GM18502 (cell line): ENCODE measurements around the gene ASPHD2.
A peak's percentile ranks its signal among the peaks of the same experiment; 100 is the strongest.

ENCODE experiments used
- ATAC-seq: cut with Tn5 transposase; IDR thresholded peaks from one replicate; pipeline ENCODE4 v1.9.1; 2021; ENCODE audit warnings: mild to moderate bottlenecking; ENCODE audit not compliant: unreplicated experiment, poor library complexity

ASPHD2 gene

DNA sequence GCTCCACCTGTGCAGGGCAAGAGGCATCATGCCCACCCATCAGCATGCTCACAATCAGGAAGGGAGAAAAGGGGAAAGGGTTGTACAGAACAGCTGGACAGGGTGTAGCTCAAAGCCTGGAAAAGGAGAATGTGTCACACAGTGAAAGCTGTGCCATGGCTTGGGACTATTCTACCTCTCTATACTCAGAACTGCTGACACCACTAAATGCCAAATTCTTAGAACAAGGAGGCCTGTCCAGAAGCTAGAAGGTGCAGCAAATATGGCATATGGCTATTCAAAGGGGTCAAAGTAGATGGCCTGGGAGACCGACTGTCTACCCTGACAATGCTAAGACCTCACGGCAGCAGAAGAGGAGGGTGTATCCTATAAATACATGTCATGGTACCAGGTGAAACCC is 41.7 kb downstream of the ASPHD2 start:
- no peak for ATAC-seq

DNA sequence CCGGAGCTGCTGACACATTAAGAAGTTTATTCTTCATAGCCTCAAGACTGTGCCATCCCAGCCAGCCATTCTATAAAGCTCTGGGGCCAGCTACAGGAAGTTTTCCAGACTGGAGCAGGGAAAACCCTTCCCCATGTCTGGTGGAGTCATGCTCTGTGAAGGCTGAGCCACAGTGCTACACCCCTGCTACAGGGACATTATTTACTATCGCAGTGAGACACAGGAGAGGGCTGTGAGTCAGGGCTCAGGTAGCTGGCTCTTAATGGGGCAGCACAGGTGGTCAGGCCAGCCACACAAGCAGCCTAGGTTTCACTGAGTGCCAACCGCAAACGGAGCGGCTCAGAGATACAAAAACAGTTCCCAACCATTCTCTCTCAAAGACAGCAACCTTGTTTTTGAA is 42.5 kb downstream of the ASPHD2 start:
- ATAC-seq = no peak

DNA sequence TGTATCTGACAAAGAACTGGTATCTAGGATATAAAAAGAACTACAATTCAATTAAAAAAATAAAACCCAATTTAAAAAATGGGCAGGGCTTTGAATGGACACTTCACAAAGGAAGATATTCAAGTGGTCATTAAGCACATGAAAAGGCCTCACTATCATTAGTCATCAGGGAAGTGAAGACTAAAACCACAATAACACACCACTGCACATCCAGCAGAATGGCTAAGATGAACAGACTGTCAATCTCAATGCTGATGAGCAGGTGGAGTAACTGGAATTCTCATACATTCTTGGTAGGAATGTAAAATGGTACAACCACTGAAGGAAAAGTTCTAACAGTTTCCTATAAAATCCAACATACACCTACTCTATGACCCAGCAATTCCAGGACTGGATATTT is 45.6 kb downstream of the ASPHD2 start:
- no peak for ATAC-seq

DNA sequence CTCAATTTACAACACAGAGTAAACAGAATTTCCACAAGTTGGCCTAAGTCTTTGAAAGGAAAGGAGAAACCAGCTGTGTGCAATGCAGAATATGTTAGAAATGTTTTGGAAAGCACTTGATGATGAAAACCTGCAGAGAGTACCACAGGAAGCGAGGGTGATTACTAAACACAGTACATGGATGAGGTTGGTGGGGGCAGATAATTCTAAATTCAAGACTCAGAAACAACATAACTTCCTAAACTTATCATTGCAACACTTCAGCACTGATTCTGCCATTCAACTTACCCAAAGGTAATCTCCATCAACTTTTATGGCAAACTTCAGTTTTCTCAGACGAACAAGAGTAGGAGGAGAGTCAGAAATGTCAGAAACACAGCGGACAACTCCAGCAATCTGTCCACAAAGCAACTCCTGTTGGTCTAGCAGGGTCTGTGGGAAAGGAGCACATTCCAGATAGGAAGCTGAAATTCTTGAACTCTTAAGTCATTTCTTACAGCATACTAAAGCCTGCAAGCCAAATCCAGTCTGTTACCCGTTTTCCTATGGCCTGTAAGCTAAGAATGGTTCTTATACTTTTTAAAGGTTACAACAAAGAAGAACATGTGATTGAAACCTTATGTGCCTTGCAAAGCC is 47.8 kb downstream of the ASPHD2 start:
- no peak for ATAC-seq

DNA sequence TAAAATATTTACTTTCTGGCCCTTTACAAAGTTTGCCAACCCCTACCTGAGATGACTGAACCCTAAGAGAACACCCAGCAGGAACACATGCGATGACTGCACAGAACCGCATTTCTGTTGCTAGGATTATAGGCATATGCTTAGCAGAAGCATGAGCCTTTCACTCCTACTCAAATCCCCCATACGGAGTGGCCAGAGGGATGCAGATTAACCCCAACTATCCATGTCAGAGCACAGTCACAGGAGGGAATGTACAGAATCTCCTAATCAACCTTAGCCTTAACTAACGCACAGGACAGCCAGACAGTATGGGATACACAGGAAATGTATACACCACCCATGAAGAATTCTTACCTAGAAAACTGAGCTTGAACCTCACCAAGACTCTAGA is 48.3 kb downstream of the ASPHD2 start:
- no peak for ATAC-seq

DNA sequence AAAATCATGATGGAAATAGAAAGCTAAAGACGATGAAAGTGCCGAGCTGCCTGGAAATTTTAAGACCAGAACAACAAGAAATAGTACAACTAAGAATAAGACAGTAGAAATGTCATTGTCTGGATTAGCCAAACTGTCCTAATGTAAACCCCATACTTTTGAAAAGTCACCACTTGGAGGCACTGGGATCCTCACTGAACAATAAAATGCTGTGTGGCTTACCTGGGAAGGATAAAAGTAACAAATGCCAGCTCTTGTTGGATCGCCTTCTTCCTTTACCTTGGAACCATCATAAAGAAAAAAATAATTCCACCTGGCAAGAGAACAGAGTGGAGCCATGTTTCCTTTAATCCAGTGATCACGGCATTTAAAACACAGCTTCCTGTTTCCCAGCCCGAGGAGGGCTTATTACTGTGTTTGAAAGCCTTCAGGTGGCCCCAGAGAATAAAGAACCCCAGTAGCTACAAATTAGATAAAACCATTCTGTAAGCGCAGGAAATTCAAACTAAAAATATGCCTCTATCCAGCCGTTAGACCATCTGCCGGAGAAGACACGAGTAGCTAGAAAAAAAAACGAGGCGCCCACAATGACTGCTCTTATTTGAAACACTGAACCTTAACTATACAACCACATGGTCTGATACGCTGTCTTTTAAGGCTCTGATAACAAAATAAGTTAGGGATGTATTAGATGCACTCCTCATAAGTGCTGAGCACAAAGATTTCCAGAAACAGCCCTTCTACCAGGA is 50.2 kb downstream of the ASPHD2 start:
- ATAC-seq = no peak

DNA sequence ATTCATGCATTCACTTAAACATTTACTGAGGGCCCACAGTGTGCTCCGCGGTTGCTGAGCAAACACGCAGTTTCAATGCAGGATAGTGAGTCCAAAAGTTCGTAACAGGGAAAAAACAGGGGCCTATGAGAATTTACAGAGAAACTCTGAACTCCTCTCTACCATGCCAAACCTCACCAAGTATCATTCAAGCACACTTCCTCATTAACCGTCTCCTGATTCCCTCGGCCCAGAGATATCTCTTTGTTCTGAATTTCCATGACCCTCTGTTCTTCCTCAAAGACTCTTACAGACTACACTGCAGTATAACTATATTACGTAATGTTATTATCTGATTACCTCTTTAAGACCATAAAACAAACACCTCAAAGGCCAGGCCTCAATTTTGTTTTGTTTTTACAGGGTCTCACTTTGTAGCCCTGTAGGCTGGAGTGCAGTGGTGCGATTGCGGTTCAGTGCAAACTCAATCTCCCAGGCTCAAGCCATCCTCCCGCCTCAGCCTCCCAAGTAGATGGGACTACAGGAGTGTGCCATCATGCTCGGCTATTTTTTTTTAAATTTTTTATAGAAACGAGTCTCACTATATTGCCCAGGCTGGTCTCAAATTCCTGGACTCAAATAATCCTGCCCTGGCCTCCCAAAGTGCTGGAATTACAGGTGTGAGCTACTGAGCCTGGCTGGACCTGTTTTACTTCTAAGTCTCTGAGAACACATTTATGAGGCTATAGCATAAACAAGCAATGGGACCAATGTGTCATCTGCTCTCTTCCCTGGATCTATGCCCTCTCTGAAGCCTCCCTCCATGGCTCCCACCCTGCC is 50.9 kb downstream of the ASPHD2 start:
- no peak for ATAC-seq

DNA sequence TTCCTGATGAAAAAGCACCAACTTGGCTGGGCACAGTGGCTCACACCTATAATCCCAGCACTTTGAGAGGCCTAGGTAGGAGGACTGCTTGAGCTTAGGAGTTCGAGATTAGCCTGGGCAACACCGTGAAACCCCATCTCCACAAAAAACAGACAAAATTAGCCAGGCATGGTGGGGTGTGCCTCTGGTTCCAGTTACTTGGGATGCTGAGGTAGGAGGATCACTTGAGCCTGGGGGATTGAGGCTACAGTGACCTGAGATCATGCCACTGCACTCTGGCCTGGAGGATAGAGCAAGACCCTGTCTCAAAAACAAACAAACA is 51.5 kb downstream of the ASPHD2 start:
- no peak for ATAC-seq

DNA sequence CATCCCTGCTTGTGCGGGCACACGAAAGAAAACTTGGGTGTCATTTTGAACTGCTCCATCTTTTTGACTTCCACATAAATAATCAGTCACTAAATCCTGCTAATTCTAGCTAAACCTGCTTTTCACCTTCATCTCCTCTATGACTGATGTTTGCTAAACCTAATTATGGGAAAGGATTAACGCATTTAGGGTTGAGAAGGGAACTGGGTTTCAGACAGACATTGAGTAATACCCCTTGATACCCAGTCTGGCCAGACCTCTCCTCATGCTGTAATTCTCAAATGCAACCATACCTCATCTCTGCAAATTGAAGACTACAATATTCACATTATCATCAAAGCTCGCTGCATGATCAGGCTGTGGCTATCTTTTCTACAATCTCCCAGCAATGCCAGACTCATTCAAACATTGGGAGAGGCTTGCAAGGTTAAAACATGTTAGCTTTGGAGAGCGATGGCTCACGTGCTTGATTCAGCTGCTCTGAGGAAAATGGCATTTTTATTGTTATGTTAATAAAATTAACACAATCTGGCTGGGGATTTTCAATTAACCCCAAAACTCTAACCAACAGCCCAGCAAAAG is 52.1 kb downstream of the ASPHD2 start:
- no peak for ATAC-seq

DNA sequence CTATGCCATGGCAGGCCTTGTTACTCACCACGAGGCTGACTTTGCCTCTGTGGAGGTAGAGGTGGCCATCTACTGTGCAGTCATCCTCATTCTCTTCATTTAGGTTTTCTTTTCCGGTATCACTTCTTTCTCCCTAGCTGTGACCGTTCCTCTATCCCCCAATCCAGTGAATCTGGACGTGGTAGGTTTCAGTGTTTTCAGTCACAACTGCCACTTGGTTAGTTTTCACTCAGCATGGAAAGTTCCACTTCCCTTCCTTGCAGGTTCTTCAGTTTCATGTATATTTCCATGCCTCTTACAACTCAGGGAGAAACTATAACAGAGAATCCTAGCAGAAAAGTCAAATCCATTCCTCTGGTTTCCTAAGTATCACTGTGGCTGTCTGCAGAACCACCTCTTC is 52.6 kb downstream of the ASPHD2 start:
- no peak for ATAC-seq

DNA sequence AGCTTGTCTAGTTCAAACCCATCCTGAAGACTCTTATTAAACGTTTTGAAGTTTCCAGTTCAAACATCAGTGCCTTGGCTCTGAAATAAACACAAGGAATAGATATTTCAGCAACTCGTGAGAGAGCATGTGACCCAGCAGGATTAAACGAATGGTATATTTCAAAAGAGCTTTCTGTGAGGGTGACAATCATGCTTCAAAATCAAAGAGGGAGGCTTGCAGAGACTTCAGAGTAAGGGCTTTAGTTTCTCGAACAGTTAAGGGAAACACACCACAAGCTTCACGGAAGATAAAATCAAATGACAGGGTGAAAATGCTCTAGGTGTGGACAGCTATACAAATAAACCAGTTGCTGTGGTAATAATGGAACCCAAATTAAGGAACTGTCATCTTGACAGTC is 53.1 kb downstream of the ASPHD2 start:
- ATAC-seq = no peak

DNA sequence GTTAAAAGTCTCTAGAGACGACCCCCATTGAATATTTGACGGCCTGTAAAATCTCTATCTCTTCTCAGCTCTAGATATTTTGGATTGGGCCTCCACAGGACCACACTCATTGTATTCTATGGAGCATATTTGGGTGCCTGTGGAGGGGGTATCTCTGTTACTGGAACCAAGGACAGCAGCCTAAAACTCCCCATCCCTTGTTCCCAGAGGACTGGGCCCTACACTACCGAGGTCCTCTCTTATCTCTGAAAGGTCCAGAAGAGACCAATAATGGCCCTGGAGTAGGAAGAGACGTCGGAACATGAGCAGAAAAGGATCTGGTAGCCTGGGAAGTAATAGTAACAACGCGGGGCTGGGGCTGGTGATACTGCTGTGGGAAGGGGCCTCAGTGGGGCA is 54.0 kb downstream of the ASPHD2 start:
- ATAC-seq = no peak

DNA sequence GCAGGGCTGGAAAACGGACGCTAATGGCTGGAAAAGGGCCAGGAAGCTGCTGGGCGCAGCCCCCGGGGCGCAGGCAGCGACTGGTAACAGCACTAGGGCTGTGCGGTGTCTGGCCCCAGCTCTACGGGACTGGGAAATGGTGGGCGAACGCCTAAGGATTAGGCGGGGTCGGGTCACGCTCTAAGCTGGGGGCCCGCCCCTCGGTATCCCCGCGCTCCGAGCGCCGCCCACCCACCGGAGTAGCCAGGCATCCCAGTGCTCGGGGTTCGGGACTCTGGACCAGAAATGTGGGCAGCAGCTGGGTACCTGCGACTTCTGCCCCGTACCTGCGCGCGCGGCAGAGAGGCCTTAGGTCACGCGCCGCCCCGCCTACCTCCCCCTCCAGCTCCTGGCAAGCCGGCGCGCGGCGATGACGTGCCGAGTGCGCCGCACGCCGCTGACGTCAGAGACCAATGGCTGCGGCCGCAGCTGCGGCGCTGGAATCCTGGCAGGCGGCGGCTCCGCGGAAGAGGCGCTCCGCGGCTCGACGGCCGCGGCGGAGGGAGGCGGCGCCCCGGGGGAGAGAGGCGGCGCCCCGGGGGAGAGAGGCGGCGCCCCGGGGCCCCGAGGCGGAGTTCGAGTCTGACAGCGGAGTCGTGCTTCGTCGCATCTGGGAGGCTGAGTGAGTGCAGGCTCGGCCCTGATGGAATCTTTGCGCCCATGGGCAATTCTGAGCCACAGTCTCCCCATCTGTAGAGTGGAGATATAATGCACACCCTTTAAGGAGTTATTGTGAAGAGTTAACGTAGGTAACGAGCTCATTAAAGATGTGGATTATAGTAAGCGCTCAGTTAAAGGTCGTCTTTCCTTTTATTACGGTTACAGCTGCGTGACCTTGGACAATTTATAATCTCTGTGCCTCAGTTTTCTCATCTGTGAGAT is 54.6 kb downstream of the ASPHD2 start, which contains the start of the genes HPS4 and SRRD:
Gene HPS4 (minus strand): TSS at position 345 of the 921 bp plus-strand sequence. CDS start 2,021 bp downstream, outside the sequence.
Gene SRRD (plus strand): TSS at position 439 of the 921 bp plus-strand sequence. CDS start 14 bp downstream, at position 453.
- peak; percentile 65 for ATAC-seq

DNA sequence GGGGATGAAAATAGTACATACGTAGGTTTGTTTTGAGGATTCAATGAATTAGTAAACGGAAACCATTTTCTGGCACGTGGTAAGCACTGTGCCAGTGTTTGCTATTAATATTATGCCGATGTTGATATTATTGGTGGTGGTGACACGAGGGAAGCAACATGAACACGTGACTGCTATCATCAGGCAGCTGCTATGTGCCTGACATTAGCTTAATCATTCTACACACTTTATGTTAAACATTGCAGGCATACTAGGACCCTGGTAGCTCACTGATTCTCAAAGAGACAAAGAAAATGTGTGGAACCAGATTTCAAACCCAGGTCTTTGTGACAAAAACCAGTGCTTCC is 55.3 kb downstream of the ASPHD2 start:
- no peak for ATAC-seq

DNA sequence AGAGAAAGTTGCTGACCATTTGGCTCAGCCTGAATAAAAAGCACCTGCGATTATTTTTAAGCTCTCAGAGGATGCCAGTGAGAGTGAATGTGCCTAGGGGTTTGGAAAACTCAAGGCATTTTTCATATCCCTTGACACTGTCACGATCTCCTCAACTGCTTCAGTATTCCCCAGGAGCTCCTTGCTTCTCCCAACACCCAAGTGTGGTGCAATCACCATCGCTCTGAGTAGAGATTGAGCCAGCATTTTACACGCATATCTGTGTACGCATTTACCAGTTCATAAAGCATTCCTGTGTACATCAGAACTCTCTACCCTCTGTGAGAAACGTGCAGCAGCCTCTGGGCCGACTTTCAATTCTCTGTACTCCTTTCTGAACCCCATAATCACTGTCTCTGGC is 56.0 kb downstream of the ASPHD2 start:
- ATAC-seq = no peak

DNA sequence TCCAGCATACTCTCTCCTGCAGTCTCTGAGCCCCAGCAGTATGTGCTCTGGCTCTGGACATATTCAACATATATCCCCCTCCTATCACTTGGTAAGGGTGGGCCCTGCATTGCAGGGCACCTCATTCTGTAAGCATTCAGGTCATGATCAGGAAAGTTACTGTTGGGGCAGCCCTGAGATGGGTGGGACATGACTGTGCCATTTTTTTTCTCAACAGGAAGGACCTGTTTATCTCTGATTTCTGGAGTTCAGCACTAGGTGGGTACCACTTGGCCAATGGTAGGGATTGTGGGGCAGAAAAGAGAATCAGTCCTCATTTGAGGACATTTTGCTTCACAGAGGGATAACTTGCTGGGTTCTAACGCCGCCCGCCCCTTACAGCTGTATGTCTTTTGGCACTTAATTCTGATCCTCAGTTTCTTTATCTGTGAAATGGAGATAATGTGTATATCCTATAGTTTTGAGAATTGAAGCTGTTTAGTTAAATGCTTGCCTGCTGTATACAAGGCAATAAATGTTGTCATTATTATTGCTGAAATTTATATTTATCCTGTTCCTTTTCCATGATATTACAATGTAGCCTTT is 56.8 kb downstream of the ASPHD2 start:
- no peak for ATAC-seq

DNA sequence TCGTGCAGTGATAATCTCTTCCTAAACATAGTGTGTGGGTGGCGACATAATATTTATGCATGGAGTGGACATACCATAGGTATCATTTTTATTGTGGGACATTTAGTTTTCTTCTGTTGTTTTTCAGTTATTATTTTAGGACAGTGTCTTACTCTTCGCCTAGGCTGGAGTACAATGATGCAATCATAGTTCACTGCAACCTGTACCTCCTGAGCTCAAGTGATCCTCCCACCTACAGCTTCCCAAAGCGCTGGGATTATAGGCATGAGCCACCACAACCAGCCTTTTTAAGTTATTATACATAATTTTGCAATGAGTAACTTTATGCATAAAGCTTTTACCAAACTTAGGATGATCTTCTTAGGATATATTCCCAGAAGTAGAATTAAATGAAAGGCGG is 57.3 kb downstream of the ASPHD2 start:
- ATAC-seq = no peak

DNA sequence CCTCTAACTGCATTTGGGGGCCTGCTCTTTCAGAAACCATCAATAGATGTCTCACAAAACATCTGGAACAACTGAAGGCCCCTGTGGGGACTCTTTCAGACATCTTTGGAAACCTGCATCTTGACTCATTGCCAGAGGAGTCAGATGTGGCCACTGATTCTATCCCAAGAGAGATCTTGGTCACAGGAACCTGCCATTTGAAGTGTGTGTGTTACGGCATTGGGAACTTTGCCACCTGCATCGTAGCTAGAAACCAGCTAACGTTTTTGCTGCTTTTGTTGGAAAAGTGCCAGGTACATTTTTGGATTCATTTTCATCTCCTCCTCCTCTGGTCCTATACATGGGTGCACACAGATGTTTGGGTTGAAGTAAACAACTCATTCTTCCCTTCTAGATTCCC is 58.9 kb downstream of the ASPHD2 start:
- ATAC-seq = no peak

DNA sequence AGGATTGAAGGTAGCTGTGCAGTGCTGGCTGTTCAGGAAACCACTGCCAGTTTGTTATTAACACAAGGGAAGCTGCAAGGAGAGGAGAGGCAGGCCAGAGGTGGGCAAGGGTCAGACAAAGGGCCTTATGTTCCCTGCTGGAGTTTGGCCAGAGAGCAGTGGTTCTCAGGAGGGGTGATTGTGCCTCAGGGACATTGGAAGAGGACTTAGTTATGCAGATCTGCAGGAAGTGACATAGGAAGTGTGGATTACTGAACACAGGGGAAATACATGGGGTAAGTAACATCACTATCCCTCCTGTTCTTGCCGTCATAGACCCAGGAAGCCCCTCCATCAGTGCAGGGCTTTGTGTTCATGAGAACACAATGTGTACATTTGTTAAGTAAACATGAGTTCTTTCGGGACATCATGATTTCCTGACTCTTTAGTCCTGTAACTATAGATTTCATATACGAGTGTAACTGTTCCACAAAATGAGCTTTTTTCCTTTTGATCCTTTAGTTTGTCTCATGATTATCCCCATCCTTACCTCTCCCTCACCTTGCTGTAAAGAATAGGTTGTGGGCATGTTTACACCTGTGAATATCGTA is 60.5 kb downstream of the ASPHD2 start:
- ATAC-seq = no peak
